GM12873 (cell line): ENCODE measurements around the gene PGBD5.

Experiments
- TF ChIP-seq, protein P1 (sequence below): IDR thresholded peaks from 2 replicates; pipeline ENCODE4 v1.5.1; 2012; ENCODE audit warnings: low read depth, mild to moderate bottlenecking, moderate library complexity, low read length, control low read depth; ENCODE audit not compliant: insufficient read depth; ENCODE audit errors: missing control alignments

PGBD5 gene

GRCh38 chr1:230280054-230280795 lies 145.9 kb downstream of the PGBD5 start:
- TF ChIP-seq, protein P1, sequence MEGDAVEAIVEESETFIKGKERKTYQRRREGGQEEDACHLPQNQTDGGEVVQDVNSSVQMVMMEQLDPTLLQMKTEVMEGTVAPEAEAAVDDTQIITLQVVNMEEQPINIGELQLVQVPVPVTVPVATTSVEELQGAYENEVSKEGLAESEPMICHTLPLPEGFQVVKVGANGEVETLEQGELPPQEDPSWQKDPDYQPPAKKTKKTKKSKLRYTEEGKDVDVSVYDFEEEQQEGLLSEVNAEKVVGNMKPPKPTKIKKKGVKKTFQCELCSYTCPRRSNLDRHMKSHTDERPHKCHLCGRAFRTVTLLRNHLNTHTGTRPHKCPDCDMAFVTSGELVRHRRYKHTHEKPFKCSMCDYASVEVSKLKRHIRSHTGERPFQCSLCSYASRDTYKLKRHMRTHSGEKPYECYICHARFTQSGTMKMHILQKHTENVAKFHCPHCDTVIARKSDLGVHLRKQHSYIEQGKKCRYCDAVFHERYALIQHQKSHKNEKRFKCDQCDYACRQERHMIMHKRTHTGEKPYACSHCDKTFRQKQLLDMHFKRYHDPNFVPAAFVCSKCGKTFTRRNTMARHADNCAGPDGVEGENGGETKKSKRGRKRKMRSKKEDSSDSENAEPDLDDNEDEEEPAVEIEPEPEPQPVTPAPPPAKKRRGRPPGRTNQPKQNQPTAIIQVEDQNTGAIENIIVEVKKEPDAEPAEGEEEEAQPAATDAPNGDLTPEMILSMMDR = no peak

DNA sequence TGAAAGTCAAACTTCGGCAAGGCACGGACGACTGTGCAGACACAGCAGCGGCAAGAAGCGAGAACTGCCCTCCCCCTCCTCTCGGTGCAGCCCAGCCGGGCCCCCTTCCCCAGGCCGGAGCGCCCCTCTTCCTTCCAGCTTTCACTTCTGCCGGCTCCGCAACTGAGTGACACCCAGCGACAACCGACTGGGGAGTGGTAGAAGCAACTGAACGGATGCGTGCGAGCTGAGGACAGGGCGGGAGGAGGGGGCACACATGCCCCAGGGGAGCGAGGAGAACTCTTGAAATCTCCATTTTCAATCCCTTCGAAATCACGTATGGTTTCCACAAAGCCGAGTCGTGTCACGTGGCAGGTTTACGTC lies 146.6 kb downstream of the PGBD5 start:
- TF ChIP-seq, protein P1 = no peak

DNA sequence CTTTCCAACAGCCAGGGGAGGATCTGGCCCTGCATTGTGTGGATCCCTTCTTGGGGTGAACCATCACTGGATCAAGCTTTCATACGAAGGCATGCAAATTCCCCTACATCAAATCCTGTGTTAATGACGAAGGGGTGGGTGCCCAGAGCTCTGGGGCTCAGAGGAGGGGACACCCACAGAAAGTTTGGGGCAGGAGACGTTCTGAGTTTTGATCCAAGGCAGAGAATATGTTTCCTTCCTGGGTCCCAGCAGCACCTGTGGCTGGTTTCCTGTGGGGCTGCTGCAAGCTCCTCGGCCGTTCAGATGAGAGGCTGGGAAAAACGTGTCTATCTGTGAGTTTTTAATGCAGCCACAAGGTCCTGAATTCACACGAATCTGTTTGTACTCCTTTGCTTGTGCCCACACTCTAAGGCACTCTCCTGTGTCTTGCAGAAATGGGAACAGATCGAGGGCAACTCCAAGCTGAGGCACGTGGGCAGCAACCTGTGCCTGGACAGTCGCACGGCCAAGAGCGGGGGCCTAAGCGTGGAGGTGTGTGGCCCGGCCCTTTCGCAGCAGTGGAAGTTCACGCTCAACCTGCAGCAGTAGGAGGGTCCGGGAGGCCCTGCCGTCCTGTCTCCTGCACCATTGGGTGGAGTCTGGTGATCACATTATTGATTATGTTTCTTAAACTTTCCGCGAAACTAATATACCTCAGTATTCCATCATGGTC lies 147.1 kb downstream of the PGBD5 start:
- TF ChIP-seq, protein P1 = no peak

DNA sequence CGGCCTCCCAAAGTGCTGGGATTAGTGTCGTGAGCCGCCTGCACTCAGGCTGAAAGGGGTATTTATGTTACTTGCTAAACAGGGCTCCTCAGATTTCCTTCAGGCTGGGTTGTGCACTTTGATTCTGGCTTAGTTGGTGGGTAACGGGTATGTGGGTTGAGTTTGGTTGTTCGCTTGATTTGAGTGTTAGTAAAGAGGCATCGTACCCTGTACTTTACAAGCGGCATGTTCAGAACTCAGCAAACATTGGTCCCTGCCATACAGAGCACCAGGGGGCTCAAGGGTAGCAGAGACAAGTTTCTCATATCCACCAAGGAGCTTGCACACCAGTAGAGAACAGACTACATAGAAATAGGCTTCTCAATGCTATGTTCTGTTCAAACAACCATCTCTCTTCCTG lies 147.8 kb downstream of the PGBD5 start:
- TF ChIP-seq, protein P1 = no peak

DNA sequence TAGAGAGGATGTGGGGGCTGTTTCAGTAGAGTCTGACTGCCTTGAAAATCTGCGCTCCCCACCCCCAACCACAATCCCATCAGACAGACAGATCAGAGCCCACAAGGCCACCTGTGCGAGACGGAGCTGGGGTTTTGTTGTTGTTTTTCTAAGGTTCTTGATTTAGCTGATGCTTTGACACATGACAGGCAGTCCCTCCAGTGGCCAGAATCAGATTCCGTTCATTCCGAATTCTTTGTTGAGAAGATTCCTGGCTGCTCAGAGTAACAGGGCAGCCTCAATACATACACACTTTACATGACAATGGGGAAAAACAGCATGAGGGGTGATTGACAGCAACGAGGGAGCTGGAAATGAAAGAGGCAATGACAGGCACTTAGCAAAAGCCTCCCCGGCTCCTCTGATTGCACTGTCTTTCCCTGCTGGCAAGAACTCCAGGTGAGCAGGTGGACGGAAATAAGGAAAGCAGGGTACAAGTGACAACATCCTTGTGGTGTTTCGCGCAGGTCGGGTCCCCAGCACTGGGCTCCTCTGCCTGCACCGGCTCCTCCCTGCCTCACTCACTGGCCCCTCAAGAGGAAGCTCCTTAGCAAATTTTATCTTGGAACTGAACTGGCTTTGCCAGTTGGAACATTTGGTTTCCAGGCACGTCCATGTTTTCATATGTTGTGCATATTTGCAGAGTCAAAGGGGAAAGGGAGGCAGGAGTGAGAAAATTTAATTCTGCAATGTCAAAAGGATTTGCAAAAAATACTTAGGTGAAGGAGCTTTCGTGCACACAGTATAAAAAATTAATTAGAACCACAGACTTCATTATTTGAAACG lies 148.7 kb downstream of the PGBD5 start:
- TF ChIP-seq, protein P1 = peak; percentile 33

DNA sequence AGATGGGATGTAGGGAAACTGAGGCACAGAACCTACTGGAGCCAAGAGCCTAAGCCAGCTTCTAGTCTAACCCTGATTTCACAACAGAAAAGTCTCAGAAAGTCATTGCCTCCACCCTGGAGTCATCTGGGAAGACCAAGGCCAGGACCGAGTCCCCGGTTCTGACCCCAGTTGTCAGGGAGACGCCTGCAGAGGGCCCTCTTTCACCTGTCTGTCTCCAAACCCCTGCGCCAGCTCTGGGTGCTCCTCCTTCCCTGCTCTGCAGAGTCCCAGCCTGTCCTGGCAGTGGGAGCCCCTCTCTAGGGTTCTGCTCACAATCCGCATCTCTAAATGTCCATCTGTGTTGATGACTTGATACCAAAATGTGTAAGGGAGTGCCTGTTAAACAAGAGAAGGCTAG lies 149.7 kb downstream of the PGBD5 start:
- TF ChIP-seq, protein P1 = no peak

GRCh38 chr1:230274254-230274653 lies 151.9 kb downstream of the PGBD5 start:
- TF ChIP-seq, protein P1 = no peak
